CD4-positive, alpha-beta T cell treated with Interleukin-1 beta for 1 hour (primary cell): ENCODE measurements around the gene INHBA.

Source experiments
- DNase-seq, 2 donors: peaks; one replicate each; pipeline ENCODE4 v3.0.0-alpha.2; 2020 to 2022

Gene INHBA

DNA sequence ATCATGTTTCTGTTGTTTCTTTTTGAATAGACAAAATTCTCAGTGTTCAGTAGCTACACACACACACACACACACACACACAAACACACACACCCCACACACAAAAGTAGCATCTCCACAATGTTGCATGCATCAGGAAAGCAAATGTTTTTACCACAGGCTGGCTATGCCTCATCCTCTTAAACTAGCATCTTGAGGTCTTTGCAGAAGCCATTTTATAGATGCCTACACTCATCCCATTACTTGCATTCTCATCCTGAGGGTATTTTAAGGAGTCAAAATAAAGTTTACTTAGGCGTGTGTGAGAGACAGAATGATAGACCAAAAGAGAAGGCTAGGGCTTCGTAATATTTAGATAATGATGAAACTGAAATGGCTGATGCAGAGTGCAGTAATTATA, 7.9 kb upstream of the INHBA start:
- DNase-seq: no peak

DNA sequence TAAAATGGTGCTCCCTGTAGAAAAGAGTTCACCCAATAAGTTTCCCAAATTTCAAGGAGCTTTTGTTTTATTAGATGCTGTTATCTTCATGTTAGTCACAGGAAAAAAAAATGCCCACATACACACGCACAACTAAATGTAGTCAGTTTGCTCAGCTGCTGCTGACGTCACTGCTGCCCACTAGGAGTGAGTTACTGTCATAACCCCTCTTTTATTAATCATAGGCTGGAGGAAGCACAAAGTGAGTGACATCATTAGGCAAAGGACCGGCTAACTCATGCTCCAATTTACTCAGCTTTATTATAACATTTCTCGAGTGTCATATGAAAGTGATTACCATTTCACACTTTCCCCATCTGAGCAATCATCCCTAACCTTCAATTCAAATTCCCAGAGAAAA, 6.7 kb upstream of the INHBA start:
- peak in 1 of 2 donors; percentile 46 for DNase-seq

DNA sequence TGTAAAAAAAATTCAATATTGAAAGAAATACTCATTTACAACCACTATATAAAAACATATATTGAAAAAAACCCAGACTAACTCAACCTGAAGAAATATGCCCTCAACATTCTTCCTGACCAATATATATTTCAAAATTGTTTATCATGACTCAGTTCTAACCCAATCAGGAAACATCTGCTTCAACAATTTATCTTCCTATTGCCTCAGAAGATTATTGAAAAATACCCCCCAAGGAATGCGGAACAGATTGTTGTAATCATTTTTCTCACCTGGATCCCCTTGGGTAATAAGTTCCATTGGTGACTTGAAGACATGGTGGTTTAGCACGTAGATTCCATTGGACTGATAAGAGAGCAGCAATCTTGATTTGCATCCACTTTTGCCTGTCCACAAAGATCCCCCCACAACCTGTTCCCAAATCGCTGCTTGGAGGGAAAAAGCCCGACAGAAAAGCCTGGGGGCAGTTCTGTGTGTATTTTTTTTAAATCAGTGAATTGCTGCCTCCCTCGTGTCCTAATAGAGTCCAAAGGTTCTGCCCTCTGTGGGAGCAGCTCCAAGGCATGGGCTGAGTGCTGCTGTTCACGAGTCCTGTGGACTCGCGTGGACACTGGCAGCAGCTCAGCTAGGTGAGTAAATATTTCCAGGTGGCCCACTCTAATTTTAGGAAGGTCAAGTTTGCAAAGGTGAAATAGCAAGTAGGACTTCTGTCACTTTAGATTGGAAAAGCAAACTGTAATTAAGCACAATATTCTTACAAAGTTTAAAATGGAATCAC, 5.9 kb upstream of the INHBA start:
- no peak for DNase-seq

DNA sequence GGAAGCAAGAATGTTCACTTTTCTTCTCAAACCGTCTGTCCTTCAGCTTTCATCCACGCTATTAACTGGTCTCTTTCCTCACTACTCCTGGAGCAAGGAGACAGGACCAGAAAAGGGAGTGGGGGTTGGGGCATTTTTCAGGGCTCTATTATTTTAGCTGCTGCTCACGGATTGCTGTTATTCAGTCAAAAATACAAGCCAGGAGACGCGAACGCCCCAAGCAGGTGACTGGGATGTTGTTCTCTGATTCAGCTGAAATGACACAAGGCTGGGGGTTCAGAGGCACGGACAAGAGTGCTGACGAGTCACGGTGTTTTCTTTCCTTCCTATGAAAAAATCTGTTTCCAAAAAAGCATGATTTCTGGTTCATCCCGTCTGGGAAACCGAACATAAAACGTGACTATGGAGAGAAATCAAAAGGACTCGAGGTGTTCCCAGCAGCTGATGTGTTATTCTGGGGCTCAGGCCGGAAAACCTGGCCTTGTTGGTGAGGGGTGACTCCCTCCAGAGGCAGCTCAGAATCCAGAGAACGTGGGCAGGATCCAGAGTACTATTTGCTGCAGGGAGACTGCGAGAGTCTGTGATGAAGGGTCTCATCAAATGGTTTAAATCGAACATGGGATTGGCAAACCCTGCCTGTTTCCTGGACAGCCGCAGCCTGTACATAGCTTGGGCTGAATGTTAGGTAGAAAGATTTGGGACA, 3.5 kb upstream of the INHBA start:
- DNase-seq: no peak

DNA sequence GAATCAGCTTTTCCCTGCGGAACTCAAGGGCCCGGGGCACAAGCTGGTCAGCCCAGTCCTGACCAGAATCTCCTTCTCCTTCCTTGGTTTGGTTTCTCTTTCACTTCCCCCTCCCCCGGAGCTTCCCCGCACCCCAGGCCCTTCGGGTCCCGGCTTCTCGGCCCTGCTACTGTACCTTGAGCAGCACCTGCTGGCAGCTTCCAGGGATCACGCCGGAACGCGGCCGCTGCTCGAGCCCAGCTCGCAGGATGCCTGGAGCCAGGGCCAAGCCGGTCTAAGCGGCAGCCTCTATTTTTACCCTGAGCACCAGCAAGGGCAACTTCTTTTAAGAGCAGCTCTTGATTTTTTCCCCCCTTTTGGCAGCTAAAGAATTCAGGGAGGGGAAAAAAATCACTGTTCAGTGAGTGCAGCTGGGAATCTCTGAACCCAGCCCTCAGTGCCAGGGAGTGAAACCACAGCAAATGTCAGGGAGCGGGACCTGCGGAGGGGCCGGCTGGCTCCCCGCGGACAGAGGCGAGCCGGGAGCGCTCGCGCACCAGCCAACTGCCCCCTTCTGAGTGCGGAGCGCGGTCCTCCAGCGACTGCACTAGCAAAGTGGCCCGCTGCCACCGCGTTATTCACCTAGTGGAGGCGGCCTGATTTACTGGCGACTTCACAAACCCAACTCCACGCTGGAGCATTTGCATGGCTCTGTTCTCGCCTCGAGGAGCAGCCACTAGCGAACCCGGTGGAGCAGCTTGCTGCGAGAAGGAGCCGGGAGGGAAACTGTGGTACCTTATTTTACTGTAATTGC, 2.4 kb upstream of the INHBA start:
- DNase-seq: peak; percentile 49 to 82

DNA sequence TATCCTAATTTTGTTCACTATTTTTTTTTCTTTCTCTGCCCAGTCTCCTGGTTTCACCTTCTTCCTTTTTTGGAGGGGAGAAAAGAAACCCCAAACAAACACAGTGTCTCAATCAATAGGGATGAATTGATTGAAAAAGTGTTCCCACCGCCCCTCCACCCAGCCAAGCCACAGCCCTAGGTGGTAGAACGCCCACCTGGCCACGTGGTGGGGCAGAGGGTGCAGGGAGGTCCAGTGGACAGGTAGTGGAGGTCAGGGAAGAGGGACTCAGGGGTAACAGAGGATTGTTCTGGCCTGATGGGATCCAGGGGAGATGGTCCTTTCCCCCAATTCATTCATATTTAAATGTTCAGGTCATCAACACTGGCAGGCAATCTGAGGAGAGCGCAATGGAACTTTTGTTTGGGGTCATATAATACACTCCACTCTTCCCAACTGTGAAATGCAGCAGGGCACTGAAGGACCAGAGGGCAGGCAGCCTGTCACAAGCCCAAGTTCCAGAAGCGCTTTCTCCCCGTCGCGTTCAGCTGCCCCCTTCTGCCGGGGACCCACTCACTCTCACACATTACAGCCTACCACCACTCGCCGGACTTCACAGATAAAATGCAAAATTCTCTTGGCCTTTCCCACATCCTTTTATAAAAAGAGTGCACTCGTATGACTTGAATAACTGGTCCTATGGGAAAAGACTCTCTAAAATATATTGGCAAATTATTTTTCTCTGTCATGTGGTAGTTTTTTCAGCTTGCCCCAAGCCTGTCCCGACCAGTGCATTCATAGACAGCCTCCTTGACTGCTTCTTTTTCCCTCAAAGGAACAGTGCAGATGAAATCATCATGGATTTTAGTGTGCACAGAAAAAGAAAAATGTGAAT, 1.6 kb downstream of the INHBA start:
- DNase-seq: no peak

DNA sequence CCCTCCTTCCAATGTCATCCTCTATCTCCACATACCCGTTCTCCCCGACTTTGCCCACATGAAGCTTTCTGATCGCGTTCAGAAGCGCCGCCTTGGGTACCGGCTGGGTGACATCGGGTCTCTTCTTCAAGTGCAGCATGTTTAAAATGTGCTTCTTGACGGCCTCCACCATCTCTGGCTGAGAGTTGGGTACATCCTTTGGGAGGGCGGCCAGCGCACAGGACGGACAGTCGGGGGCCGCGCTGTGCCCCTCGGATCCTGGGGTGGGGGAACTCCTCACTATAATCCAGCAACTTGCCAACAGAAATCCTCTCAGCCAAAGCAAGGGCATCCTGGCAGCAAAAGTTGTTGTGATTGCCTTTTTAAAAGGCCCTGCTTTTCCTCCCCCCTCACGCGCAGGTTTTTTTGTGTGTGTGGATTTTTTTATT, 2.8 kb downstream of the INHBA start:
- DNase-seq: no peak

DNA sequence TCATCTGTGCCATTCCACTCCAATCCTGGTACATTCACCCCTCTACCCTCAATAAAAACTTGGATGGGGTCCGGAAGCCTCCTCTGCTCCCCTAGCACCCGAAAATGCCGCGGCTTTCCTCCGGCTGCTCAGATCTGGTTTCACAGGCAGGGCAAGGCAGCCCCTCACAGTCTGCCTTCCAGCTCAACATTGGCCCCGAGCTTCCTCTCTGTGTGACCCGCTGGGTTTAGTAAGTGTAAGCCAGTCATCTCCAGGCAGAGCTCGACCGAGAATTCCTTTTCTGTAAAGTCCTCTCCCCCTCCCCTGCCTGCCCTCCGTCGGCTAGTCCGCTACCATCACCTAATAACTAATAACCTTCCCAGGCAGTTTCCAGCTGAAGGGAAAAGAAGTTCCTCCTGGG, 3.4 kb downstream of the INHBA start:
- DNase-seq: no peak

DNA sequence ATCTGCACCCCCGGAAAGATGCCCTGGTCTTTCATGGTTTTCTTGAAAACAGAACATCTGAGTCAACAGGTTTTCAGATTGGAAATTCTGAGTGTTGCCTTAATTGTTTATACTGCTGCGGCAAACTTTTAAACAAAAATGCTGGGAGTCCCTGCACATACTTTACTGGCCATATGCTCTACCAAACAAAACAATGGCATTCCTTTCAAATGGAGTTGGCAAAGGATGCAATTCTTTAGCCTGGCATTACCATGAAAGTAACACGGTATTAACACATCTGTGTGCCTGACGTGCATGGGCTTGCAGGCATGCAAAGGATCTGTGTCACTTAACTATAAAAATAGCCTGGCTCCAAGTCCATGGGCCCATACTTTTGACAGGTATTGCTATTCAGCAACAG, 4.2 kb downstream of the INHBA start:
- DNase-seq: no peak

DNA sequence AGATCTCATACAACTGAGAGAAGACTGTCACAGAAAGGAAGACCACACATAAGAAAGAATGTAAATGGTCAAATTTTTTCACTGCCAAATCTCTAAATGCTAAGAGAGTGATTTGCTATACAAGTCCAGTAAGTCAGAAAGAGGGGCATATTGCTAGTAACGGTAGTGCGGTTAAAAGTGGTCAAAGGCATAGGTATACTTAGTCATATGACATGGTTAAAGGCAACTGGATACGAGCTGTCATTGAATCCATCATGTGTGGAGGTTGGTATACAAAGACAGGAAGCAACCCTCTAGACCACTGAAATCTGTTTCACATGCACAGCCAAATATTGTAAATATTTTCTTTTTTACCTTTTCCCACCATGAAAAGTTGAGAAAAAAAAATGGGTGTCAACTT, 4.8 kb downstream of the INHBA start:
- no peak for DNase-seq

DNA sequence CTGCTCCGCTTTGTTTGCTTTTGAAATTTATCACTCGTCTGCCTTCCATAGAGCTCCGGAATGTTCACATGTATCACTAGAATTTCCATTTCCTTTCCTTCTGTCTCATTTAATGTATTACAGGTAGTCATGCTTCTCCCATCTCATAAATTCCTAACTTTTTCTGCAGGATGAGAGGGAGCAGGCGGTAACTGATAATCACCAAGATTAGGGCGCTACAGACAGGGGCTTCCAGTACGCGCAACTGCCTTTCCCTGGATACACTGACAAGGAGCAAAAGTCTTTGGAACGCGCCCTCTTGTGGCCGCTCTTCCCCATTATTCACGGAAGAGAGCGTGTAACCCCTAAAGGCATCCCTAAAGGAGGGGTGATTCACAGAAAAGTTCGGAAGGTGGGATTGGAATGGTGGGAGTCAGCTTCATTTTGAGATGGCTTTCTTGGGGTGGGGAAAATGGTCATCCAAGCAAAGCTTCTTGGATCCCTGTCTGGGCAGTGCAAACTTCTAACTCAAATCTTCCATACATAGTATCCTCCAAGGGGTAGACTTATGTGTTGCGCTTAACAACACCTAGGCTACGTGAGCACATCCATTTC, 6.5 kb downstream of the INHBA start:
- DNase-seq: peak in 1 of 2 donors; percentile 14

DNA sequence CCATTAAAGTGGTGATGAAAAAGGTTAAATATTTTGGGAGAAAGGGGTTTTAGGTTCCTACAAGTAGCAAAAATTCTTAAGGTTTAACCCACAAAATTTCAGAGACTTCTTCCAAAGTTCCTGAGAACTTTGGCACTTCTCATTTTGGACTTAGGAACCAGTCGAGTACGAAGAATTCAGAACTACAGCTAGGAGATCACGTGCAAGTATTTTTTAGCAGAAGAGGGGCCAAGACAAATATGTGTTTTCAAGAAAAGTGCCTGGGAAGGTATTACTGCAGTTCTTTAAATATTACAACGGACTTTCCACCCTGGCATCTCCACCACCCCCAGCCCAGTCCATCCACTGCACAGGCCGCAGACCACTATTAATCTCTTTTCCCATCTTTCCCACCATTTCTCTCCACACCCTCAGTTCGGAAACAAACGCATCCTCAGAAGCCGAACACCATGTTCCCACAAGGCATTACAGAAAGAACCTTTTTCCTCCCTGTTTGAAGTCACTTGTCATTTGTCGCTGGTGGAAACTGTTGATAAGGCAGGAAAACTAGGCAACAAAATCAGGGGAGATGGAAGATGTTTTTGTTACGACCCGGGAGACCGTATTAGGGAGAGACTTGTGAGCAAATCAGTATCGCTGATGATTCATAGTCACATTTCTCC, 7.1 kb downstream of the INHBA start:
- no peak for DNase-seq

DNA sequence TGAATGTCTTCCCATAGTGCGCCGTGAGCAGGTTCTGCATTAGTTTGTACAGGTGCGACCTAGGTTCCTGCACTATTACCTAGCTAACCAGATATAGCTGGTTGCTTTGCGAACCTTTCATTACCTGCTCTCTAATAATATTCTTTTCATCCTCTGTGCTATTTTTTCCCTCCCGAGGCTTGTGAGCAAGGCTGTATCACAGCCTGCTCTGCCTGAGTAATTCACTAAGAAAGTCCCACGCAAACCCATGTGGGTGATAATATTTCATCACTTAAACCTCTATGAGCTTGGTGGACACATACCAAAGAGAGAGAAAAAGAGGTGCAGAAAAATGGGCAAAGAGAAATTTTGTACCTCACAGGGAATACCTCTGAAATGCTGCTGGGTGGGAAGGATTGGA, 8.4 kb downstream of the INHBA start:
- no peak for DNase-seq

DNA sequence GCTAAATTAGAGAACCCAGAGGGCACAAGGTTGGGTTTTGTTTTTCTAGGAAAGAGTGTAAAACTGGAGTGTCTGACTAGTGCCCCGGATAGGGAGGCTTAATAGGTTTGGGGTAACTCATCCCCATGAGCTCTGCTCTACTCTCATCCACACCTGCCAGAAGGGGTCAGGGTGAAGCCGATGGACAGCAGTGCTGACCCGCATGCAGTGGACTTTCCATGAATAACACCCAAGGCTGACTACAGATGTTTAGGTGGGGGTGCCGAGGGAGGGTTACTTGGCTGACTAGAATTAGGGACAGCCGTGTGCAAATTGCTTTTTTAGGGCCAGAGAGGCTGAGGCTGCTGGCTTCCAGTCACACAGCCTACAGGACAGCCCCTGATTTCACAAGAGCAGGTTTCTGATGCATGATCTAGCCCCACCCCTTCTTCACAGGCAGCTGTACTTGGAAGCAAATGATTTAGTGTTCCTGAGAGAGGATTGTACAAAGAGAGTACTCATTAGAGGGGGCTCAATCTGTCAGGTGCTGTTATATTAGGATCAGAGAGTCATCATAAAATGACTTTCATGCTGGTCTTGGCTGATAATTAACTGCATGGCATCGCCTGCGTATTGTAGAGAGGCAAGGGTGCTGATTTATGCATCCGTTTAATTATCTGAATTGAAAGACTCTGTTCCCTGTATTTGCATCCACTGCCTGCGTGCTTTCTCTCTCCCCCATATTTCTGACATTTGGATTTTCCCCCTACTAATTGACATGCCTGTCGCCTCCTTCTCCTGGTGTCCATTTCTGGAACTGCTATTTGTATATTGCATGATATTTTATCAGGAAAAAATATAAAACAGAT, 9.5 kb downstream of the INHBA start:
- no peak for DNase-seq

DNA sequence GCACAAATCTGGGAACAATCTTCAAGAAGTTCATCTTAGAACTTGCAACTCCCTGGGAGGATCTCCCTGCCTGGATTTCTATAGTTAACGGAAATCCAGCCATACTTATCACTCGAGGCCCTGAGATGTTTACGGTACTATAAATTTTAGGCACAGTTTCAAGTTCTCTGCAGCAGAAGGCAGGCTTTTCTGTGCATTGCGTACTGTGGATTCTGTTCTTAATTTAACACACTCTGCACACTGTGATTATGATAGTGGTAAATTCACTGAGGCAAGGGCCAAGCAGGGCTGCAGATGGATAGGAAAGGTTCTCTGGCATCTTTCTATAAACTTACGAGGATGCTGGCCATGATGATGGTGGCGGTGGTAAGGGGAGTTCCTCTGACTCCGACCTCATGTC, 10.6 kb downstream of the INHBA start:
- no peak for DNase-seq

DNA sequence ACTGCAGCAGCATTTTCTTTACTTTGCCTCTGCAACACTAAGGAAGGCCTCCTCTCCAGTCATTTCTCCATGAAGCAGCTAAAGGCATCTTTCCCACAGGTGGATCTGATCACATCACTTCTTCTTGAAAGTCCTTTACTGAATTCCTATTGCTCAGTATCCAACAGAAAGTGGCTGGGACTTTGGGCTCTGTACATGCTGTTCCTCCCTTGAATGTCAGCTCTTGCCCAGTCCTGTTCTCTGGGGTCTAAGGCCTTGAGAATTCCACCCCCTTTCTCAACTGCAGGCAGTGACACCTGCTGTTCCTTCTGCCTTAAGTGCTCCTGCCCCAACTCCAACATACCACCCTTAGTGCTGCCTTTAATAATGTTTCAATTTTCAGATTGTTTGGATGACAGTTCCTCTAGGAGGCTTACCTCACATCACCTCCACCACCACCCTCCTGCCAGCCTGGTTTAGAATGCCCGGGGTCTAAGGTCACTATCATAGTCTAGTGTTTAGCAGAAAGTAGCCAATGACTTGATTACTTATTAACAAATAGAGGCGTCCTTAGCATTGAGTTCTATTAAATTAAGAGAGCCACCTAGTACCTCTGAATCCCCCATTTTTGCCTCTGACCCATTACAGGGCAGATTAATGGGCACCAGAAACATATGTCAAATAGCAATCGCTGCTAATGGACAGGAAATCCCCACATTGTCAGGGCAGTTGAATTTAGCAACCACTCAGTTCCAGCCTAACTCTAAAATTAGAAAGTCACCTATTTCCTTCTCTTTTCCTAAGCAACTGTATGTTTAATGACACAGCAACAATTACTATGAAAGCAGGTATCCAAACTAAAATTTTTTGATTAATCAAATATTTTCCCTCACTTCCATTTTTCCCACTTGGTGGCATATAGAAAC, 11.4 kb downstream of the INHBA start:
- DNase-seq: no peak

DNA sequence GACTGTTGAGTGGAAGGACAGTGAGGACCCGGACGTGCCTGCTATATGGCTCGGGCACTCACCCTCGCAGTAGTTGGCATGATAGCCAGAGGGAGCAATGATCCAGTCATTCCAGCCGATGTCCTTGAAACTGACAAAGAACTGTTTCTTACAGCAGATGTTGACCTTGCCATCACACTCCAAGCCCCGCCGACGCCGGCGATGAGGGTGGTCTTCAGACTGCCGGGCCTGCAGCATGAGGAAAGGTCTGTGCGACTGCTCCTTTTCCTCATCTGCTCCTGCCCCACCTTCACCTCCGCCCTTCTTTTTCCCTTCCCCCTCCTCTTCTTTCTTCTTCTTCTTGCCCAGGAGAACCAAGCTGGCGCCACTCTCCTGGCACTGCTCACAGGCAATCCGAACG, 13.1 kb downstream of the INHBA start:
- DNase-seq: no peak

DNA sequence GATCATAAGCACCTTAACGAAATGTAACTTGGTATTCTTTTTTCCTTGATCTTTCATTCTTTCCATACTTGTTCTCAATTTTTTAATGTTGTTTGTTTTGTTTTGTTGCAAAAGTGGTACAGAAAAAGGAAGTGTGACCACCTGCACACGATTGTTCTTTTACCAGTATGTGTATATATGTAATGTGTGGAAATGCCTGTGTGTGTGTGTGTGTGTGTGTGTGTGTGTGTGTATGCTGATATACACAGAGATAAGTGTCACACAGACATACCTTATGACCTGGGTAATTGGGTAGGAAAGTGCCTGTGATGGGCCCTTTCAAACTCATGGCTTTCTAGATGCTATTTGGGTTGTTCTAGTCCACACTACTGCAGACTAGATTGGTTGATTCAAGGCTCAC, 14.0 kb downstream of the INHBA start:
- DNase-seq: no peak

DNA sequence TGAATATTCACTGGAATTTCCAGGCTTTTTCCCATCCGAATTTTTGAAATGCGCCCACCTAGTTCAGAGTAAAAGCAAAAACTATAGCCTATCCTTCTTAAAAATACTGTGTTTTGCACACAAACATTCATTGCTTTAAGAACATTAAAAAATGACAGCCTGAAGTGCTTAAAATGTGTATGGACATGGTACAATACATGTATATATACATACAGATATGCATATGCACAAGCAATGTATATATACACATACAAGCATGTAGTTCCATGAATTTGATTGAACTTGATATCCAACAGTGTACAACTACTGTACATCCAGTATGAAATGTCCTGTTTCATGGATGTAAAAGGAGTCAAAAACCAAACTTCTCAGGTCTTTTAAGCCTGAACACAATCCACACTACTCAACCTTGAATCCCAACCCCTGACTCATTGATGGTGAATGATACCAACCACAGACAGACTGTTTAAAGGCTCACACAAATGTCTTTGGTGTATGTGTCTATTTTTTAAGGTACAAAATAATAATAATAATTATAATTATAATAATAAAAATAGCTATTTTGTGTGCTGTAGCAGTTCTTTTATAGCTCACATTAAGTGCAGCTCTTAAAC, 14.8 kb downstream of the INHBA start:
- no peak for DNase-seq
